CMK (cell line): ENCODE results near the gene IFT122.
"Not testable (repeated sequence)": the region's sequence is repeated elsewhere in the genome, so short reads cannot be mapped to it uniquely, and the experiment has no call there.

ENCODE experiments used
- DNase-seq: peaks from one replicate; pipeline ENCODE4 v3.0.0-alpha.2; 2010; ENCODE audit warnings: low read depth

The IFT122 gene

DNA sequence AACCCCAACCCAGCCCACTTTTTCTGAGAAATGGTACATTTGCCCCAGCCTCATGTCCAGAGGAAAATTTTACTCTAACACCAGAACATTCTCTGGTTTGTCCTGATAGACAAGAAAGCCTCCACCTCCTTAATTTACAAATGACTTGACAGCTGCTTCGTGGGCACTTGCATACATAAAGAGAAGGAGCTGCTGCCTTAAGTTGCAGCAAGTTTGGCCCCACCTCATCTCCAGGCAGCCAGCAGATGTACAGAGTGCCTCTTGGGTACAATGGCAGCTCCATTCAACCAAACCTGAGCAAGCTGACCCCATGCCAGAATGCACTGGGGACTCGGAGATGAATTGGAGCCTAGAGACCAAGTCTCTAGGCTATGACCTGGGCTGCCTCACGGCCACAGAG, 96.8 kb downstream of the IFT122 start:
- DNase-seq: no peak

DNA sequence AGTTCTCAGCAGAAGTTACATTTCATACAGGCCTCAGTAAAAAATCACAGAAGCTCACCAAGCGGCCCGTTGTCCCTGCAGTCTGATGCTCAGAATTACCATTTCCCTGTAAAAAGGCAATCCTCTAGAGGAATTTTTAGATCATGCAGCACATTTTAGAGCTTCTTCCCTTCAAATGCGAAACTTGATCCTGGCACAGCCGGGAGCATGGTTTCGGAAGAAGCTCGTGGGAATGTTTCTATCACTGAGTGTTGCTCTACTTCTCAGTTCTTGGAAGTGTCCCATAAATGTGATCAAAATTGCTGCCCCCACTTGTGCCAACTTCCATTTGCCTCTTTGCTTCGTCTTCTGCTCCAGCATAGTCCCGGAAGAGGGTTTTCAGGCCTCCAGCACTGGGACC, 99.2 kb downstream of the IFT122 start:
- DNase-seq: no peak

DNA sequence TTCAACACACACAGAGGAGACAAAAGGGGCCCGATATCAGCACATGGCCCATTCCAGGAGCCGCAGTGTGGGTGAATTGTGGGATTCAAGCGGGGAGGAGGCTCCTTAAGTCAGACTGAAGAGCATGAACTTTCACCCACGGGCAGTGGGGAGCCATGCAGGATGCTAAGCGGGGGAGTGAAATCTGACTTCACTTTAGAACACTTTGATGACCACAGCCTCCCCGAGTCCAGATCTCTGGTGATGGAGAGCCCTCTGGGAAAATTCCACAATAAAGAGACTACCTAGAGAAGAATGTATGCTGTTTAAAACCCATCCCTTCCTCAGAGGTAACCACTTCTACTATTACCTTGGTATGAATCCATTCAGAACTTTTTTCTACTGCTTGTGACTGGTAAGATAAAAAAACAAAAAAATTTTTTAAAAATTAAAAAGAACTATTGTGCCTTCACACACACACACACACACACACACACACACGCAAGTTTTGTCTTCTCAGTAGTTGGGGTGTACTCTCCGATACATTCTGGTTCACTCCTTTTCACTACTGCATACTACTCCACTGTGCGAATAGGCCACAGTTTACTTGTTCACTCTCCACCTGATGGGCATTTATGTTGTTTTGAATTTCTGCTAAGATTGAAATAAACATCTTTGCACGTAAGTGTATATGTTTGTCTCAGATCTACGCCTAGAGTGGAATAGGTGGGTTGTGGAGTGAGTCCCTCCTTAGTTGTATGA, 100.9 kb downstream of the IFT122 start:
- DNase-seq: no peak

DNA sequence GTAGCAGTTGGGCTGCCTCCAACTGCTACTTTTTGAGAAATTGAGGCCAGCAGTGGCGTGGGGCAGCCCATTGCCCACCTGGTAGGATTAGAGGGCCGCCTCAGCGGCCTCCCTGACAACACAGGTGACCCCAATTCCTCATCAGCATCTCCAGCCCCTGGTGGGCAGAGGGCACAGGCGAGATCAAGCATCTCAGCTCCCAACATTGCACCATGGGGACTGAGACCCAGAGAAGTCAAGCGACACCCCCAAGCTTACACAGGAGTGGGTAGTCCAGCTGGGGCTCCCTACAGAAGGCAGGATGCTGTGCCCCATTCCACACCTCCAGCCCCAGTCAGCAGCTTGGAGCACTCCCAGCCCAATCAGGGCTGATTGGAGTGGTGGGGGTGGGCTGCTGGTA, 102.7 kb downstream of the IFT122 start:
- no peak for DNase-seq

DNA sequence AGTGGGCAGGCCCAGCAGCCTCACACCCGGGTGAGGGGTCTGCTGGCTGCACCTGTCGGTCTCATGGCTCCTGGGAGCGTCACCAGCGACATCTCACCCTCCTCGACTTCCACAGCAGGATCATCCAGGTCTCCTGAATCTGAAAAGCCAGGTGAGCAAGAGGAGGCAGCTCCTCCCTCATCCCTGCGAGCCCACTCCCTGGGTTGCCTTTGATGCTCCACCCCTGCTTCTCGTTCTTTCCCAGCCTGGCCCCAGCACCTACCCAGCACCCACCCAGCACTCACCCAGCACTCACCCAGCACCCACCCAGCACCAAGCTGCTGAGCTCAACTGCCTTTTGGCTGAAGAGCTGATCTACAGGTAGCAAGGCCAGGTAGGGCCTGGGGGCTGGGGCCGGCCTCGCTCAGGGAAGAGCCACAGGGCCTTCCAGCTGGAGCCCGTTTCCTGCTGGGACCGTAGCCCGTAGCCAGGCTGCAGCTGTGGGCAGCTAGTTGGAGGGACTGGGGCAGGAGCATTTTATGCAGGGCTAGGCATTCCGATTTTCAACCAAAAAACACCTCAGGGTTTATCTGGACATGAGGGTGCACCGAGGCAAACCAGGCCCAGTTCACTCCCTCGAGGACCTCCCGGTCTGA, 103.2 kb downstream of the IFT122 start, which contains the start of gene H1-8:
H1-8 (plus strand) TSS at position 20 of the 635 bp plus-strand sequence; CDS start at position 64, 44 bp downstream.
- DNase-seq: no peak

DNA sequence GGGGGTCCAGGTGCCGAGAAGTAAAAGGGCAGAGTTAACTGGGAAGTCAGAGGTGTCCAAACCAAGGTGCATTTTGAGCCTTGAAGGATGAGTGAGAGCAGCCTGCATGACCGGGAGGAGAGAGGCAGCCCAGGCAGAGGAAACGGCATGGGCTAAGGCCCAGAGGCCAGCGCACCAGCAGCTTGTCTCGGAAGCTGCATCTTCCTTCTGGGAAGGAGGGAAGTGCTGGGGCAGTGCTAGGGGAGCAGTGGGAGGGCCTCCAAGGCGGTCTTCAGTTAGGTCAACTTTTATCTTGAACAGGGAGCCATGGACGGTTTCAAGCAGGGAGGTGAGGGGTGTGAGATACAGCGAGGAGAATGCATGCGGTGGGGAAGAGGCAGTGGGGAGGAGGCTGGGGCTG, 104.0 kb downstream of the IFT122 start:
- no peak for DNase-seq

DNA sequence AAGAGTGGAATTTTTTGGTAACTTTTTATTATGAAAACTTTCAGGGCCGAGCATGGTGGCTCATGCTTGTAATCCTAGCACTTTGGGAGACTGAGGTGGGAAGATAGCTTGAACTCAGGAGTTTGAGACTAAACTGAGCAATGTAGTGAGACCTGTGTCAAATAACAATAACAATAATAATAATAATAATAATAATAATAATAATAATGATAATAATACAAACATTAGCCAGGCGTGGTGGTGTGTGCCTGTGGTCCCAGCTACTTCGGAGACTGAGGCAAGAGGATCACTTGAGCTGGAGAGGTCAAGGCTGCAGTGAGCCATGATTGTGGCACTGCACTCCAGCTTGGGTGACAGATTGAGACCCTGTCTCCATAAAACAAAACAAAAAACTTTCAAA, 105.9 kb downstream of the IFT122 start:
- DNase-seq: not testable (repeated sequence)

DNA sequence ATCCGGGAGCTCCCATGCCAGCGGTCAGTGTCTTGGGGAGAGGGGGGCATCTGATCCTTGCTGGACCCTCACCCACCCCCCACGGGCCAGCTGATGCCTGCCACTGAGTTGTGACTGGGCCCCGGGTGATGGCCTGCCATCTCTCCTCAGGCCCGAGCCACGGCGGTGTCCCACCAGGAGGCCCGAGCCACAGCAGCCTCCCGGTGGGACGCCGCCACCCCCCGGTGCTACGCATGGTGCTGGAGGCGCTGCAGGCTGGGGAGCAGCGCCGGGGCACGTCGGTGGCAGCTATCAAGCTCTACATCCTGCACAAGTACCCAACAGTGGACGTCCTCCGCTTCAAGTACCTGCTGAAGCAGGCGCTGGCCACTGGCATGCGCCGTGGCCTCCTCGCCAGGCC, 107.2 kb downstream of the IFT122 start:
- DNase-seq: no peak

DNA sequence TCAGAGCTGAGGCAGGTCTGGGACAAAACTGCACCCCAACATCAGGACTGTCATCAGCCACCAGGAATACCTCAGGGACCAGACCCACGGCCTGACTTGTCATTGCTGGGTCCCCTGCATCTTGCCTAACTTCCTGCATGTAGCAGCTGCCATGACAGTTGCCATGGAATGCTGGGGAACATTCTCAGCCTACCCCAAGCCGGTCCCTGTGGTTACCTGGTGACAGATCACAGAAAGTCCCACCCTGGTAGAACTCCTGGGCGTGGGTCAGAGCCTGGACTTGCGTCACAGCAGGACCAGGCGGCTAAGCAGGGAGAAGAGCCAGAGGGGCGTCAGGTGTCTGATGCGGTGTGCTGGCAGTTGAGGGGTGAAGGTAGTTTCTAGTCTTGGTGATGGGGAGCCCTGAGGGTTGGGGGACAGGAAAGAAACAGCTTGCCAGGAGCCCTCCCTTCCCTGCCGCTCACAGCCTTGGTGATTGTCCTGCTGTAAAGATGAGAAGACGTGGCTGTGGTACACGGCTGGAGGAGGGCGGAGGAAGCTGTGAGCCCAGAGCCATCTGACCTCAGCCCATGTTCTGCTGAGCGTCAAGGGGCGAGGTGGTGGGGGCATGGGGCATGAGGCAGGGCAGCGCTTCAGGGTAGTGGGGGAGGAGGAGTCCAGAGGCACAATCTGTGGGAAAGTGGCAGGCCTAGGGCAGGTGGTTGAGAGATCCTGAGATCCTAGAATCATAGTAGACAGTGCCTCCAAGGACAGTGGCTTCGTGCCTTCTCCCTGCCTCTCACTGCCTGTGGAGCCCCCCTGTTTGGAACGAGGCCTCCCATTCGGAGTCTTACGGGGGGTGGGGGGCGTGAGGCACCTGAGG, 108.3 kb downstream of the IFT122 start:
- DNase-seq: no peak

DNA sequence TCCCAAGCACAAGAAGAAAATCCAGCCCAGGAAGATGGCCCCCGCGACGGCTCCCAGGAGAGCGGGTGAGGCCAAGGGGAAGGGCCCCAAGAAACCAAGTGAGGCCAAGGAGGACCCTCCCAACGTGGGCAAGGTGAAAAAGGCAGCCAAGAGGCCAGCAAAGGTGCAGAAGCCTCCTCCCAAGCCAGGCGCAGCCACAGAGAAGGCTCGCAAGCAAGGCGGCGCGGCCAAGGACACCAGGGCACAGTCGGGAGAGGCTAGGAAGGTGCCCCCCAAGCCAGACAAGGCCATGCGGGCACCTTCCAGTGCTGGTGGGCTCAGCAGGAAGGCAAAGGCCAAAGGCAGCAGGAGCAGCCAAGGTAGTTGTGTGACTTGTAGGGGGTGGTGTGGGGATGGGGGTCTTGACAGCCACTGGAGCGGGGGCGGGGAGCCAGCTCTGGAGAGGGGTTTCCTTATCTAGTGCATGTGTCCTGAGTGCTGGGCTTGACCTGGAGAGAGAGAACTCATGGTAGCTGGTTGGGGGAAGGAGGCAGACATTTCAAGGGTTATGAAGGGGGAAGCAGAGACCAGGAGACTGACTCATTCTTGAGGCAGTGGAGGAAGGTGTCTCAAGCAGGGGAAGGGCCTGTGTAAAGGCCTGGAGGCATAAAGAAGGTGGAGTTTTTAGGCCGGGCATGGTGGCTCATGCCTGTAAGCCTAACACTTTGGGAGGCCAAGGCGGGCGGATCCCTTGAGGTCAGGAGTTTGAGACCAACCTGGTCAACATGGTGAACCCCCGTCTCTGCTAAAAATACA, 109.2 kb downstream of the IFT122 start:
- no peak for DNase-seq

DNA sequence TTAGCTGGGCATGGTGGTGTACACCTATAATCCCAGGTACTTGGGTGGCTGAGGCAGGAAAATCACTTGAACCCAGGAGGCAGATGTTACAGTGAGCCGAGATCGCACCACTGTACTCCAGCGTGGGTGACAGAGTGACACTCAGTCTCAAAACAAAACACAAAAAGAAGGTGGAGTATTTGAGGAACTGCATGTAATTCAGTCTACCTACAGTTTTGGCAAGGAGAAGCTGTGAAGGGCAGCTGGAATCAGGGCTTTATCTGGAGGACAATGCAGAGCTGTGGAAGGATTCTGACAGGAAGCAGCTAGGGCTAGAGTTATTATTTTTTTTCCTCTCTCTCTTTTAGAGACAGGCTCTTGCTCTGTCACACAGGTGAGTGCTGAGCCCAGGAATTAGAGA, 109.8 kb downstream of the IFT122 start:
- no peak for DNase-seq

DNA sequence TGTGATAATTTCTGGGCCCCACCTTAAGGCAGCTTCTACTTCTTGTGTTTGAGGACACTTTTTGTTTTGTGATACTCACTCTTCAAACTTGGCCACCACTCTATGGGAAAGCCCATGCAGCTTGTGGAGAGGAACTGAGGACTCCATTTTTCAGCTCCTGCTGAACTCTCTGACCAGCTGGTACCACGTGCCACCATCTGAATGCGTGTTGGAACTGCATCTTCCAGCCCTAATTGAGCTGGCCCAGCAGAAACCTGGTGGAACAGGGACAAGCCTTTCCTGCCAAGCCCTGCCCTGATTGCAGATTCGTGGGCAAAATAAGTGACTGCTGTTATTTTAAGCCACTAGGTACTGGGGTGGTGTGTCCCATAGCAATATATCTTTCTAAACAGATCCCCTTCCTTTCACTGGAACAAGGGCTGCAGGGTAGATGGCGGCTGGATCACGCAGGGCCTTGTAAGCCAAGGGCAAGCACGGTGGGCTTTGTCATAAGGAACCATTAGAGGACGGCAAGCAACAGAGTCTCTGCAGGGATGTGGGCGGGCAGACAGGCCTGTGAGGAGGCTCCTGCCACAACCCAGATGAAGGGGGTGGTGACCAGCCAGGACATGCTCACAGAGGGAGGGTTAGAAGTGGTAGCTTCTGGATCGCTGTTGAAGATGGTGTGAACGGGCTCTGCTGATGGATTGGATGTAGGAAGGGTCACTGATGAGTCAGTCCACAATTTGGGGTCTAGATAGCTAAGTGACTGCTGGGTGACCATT, 112.4 kb downstream of the IFT122 start:
- no peak for DNase-seq

DNA sequence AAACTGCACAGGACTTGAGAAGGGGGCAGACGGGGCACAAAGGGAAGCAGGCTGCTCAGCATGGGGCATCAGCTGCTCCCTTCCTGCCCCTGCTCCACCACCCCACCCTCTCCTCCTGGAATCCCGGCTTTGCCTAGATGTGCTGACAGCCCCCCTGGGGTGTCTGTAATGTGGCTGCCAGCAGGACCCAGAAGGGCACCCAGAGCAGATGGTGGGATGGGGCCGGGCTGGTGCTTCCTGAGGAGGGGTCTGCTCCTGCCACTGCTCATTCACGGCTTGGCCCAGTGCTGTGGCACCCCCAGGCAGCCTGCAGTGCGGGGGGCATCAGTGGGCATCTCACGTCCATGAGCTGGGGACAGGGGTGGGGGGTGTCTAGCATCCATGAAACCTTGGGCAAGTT, 113.1 kb downstream of the IFT122 start:
- DNase-seq: no peak

DNA sequence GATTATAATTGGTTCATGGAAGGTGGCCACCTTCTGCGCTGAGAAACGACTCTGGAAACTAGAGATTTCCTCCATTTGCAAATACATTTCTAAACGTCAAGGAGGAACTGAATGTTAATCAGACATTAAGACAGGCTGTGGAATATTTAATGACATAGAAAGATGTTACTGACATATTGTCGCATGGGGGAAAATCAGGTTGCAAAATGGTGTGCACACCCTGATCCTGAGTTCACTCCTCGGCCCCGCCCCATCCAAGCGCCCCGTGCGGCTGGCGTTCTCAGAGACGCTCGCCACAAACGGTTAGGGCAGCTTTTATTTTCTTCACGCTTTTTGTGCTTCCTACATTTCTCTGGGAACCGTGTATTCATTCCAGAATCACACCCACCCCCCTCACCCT, 113.7 kb downstream of the IFT122 start:
- no peak for DNase-seq

DNA sequence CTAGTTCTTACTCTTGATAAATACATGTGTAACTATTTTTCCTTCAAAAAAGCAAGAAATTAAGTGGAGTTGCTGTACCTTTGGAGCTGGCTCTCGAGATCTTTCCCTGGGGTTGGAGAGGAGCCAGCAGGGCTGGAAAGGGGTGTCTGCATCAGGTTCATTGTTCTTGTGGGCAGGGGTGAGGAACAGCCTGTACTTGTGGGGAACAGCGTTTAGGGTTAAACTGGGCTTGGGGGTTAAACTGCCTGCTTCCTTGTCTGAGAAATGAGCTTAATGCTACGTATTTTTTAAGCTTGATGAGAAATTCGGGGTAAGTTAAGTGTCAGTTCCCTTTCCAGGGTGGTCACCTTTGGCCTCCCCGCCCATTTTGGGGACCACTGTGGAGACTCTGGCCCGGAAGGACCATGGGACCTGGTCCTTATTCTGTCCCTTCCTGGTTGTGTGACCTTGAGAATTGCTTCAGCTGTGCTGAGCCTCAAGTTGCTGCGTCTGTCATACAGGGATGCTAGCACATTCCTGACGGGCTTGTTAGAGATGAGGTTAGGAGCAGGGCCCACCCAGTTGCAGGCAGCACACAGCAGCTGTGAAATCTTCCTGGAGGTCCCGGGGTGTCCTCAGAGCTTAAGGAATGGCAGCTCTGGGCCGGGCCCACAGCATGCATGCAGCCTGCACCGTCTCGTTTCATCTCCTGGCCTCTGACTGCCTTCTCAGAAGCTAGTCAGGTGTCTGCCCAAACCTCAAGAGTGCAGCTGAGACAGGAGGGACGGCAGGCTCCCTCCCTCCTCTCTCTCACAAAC, 114.5 kb downstream of the IFT122 start:
- DNase-seq: no peak

DNA sequence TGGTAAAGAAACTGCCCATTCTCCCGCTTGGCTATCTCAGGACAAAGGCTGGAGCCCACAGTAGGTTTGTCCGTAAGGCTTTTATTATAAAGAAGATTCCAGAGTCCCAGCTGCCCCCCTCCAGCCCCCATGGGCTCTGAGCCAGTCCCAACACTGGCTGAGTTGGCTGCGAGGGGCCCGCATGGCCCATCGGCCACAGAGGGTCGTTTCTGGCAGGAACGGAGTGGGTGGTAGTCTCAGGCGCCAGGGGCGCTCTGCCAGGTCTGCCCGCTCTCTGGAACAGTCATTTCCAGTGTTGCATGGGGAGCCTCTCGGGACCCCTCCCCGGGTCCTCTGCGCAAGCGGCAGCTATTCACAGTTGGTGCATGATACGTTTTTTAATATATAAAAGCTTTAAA, 115.1 kb downstream of the IFT122 start:
- DNase-seq: no peak

DNA sequence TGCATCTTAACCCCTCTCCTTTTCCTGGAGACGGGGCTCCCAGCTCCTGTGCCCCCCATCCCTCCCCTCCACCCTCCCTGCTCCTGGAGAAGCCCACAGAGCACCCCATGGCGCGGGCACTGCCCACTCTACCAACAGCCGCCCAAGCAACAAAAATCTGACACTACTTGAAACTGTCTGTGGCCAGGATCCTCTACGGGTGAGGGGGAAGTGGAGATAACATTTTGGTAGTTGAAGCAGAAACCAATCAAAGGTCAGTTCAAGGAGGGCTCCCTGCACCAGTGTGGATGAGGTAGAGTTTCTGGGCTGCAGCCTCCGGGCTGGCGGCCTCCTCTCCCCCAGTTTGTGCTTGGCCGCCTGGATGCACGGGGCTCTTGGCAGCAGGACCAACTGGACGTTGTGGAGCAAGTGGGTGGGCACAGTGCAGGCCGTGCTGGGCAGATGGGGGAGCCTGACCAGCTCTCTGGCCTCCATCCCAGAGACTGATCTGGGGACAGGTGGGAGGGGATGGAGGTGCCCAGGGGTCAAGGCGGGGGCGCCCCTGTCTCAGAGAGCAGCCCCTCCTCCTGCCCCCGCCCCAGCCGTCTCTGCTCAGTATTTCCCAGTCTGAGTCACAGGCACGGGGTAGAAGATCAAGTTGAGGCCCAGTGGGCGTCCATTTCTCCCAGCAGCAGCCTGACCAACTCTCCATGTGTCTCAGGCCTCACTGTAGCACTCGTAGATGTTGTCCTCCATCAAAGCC, 115.8 kb downstream of the IFT122 start:
- no peak for DNase-seq

DNA sequence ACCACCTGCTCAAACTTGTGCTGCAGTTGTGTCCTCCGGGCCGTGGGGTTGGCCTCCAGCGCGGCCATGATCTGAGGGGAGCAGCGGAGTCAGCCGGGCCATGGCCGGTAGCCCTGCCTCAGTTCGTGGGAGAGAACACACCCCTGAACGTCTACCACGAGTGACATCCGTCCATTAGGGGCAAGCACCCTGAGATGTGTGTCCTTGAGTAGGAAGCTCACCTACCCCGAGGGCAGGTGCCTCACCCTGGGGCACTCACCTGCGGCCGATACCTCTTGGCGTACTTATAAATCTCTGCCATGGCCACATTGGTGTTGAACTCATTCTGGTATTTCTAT, 116.3 kb downstream of the IFT122 start:
- DNase-seq: no peak

DNA sequence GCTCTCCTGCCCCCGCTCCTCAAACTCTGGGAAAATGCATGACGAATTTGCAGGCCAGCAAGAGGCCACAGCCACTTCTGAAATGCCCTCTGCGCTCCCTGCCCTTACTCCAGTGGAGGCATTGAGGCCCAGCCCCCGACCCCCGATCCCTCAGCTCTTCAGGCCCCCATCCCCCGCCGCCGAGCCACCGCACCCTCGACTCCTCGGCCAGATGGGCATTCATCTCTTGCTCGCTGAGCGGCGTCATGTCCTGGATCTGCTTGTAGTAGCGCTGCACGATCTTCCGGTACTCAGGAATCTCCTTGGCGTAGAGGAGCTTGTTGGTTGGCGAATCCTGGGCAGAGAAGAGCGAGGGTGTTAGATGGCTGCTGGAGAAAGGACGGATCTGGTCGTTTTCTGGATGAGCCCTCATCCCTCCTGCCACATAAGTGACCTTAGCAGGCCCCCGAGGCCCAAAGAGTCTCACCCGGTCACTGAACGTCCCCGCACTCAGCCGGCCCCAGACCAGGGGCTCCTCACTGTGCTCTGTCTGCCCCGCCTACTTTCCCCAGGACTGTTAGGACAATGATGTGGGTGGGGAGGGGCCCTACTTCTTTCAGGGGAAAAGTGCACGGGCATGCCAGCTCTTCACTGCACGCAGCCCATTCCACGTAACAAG, 117.0 kb downstream of the IFT122 start:
- no peak for DNase-seq
